ENCODE measurements around the gene ABTB2.
A peak's percentile ranks its signal among the peaks of the same experiment; 100 is the strongest.

The ABTB2 gene

DNA sequence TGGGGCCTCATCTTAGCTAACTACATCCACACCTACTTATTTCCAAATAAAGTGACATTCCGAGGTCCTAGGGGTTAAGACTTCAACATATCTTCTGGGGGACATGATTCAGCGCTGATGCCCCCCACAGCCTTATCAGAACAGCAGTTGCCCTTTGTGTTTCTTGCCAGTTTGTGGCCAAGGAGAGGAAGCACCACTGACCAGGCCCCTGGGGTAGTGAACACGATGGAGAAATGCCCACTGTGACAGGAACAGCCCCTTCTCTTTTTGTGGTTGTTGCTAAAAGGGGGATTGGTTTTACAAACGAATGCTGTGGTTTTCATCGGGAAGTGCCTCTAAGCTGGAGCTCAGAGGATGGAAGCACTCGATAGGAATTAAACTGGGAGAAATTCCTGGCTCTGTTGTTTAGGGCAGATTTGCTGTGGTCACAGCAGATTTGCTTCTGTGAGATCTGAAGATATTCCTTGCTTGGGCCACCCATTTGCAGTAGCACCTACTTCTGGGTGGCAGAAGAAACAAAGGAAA lies 88.8 kb downstream of the ABTB2 start:
- TF ChIP-seq, protein P1, sequence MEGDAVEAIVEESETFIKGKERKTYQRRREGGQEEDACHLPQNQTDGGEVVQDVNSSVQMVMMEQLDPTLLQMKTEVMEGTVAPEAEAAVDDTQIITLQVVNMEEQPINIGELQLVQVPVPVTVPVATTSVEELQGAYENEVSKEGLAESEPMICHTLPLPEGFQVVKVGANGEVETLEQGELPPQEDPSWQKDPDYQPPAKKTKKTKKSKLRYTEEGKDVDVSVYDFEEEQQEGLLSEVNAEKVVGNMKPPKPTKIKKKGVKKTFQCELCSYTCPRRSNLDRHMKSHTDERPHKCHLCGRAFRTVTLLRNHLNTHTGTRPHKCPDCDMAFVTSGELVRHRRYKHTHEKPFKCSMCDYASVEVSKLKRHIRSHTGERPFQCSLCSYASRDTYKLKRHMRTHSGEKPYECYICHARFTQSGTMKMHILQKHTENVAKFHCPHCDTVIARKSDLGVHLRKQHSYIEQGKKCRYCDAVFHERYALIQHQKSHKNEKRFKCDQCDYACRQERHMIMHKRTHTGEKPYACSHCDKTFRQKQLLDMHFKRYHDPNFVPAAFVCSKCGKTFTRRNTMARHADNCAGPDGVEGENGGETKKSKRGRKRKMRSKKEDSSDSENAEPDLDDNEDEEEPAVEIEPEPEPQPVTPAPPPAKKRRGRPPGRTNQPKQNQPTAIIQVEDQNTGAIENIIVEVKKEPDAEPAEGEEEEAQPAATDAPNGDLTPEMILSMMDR (IDR thresholded peaks at IDR 0.05; ENCODE audit: low read depth, low read length, missing control alignments) = no peak
- no peak overlapping the region for H3K4me3 ChIP-seq (ENCODE audit: low read depth, low read length)
- in situ Hi-C loops (cut with HindIII; ENCODE audit: low pct_ligation_motif_present, low sequenced_read_pairs) = no loop called here
- H3K27ac ChIP-seq = no peak overlapping the region
- no peak for DNase-seq
- H3K36me3 ChIP-seq (replicated peaks) = no peaks in the 10 kb centered on the region
- H3K27me3 ChIP-seq (replicated peaks) = no peaks in the 10 kb centered on the region

DNA sequence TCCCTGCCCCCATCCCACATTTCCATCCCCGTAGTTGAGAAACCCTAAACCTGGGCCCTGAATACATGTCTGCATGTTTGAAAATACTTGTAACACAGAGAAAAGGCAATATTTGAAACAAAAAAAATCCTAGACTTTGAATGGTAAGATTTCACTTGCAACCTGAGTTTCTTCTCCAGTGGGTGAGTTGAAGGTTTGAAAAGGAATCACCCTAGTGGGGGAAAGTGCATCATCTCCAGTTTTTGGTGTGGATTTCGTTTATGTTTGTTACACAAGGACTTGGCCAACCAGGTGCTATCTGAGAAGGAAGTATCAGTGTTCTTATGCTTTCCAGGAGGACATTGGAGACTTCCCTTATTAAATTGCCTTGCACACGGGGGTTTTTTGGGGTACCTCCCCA lies 90.4 kb downstream of the ABTB2 start:
- DNase-seq = no peak
- Histone ChIP-seq H3K36me3 (replicated peaks) (no peaks in the 10 kb centered on the region), H3K27me3 (replicated peaks) (no peaks in the 10 kb centered on the region), H3K4me3 (ENCODE audit: low read depth, low read length) (no peak overlapping the region), H3K27ac (no peak overlapping the region)
- in situ Hi-C loops (cut with HindIII; ENCODE audit: low pct_ligation_motif_present, low sequenced_read_pairs) = no loop called here
- TF ChIP-seq, protein P1 (IDR thresholded peaks at IDR 0.05; ENCODE audit: low read depth, low read length, missing control alignments) = no peak

DNA sequence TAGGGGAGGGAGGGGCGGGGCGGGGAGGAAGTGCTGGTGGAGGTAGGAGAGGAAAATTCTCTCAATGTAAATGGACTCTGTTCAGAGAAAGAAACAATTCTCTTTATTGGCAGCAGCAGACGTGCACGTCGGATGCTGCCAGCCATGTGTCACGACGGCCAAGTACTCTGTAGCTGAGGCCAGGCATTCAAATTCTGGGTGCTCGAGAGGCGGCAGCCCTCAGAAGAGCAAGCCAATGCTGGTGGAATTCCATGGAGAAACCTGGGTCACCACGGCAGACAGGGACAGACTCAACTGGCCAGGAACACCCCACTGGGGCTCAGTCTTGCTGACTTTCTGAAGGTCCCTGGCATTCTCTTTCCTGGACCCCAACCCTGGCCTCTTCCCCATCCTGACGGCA lies 90.8 kb downstream of the ABTB2 start:
- in situ Hi-C loops (cut with HindIII; ENCODE audit: low pct_ligation_motif_present, low sequenced_read_pairs) = no loop called here
- no peak for DNase-seq
- TF ChIP-seq, protein P1 (IDR thresholded peaks at IDR 0.05; ENCODE audit: low read depth, low read length, missing control alignments) = no peak
- H3K4me3 ChIP-seq (ENCODE audit: low read depth, low read length) = no peak overlapping the region
- H3K27ac ChIP-seq = no peak overlapping the region
- H3K36me3 ChIP-seq (replicated peaks) = no peaks in the 10 kb centered on the region
- H3K27me3 ChIP-seq (replicated peaks) = no peaks in the 10 kb centered on the region

DNA sequence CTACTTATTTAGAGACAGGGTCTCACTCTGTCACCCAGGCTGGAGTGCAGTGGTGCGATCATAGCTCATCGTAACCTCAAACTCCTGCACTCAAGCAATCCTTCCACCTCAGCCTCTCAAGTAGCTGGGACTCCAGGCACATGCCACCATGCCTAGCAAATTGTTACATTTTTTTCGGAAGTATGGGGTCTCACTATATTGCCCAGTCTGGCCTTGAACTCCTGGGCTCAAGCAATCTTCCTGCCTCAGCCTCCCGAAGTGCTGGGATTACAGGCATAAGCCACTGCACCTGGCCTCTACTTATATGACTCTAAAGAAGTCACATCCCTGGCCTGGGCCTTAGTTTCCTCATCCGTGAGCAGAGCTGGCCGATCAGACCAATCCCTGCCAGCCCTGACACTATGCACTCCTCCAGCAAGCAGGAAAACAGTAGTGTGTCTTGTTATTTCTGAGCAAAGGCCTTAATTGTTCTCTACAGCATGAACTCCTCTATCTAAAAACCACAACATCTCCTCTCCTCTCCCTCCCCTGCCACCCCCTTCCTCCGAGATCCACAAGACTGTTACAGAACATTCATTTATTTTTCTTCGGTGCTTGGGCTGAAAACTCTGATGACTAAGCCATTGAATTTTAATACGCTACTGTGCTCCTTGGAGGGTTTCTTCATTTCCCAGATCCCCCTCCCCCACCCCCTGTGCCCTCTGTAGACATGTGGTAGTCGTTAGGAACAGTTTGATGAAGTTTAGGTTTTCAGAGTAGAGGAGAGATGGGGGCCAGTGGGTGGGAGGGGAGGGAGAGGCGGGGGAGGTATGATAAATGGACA lies 91.5 kb downstream of the ABTB2 start:
- in situ Hi-C loops (cut with HindIII; ENCODE audit: low pct_ligation_motif_present, low sequenced_read_pairs) = no loop called here
- Histone ChIP-seq H3K27ac (peak overlapping the region; percentile 30), H3K36me3 (replicated peaks) (no peaks in the 10 kb centered on the region), H3K27me3 (replicated peaks) (no peaks in the 10 kb centered on the region), H3K4me3 (ENCODE audit: low read depth, low read length) (no peak overlapping the region)
- peak; percentile 82 for DNase-seq
- TF ChIP-seq, protein P1 (IDR thresholded peaks at IDR 0.05; ENCODE audit: low read depth, low read length, missing control alignments) = no peak

DNA sequence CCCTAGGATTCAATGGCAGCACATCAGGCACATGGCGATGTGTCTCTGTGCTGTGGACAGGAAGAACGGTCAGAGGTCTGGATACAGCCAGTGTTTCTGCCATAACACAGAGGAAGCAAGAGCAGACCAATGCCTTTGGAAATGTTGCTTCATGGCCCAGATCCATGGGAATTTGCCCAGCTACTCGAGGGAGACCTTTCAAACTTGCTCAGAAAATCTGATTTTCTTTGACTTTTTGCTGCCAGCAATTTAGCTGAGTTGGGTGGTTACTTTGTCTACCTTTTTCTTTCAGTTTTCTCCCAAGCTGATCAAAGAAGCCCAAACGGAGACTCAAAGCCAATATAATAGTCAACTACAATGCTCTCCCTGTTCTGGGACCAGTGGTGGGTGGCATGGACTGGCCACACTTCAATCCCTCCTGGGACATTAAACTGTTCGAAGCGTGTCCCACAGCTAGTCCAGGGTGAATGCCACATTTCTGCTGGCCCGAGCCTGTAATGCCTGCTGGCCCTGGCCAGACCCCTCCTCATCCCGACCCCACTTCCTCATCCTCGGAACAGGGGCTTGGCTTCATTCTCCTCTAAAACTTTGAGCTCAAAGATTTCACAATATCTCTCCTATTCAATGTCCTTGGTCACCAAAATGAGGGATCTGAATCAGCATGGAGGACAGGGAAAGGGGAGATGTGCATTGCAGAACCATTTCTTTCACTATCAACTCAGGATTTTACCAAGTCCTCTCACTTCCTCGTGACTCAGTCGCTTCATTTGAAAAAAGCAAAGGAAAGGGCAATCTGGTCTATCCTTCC lies 93.3 kb downstream of the ABTB2 start:
- Histone ChIP-seq H3K4me3 (ENCODE audit: low read depth, low read length) (no peak overlapping the region), H3K27ac (no peak overlapping the region), H3K27me3 (replicated peaks) (no peaks in the 10 kb centered on the region), H3K36me3 (replicated peaks) (no peaks in the 10 kb centered on the region)
- TF ChIP-seq, protein P1 (IDR thresholded peaks at IDR 0.05; ENCODE audit: low read depth, low read length, missing control alignments) = no peak
- in situ Hi-C loops (cut with HindIII; ENCODE audit: low pct_ligation_motif_present, low sequenced_read_pairs) = no loop called here
- DNase-seq = no peak

Data from brain microvascular endothelial cell (primary cell).